OCI-LY1 (cell line): Measurements from ENCODE around the gene TST.

Experiments used
- H2AFZ ChIP-seq: fragments of 200-600 bp; sonication (generic), shearing (Covaris generic); 2 replicates; pipeline ENCODE4 v1.6.0; 2014; ENCODE audit warnings: antibody characterized with exemption, mild to moderate bottlenecking, low read length
- H3F3A ChIP-seq: fragments of 200-600 bp; sonication (generic), shearing (Covaris generic); 2 replicates; pipeline ENCODE4 v1.6.0; 2014; ENCODE audit warnings: mild to moderate bottlenecking, antibody characterized with exemption, low read length, moderate library complexity; ENCODE audit not compliant: insufficient read depth
- H3K27ac ChIP-seq: fragments of 200-600 bp; sonication (generic); 2 replicates; pipeline ENCODE4 v1.5.1; 2014; ENCODE audit warnings: low read length, mixed run types, mild to moderate bottlenecking, low read depth; ENCODE audit not compliant: poor library complexity, severe bottlenecking
- H3K27me3 ChIP-seq: fragments of 200-600 bp; sonication (generic); 2 replicates; pipeline ENCODE4 v1.6.0; 2014; ENCODE audit warnings: antibody characterized with exemption, mild to moderate bottlenecking, low read length, moderate library complexity; ENCODE audit not compliant: insufficient read depth
- H3K36me3 ChIP-seq: fragments of 200-600 bp; sonication (generic); 2 replicates; pipeline ENCODE4 v1.6.1; 2014; ENCODE audit warnings: mild to moderate bottlenecking, antibody characterized with exemption, low read length, moderate library complexity, mixed read lengths; ENCODE audit not compliant: insufficient read depth
- H3K4me1 ChIP-seq: fragments of 200-600 bp; sonication (generic); 2 replicates; pipeline ENCODE4 v1.5.1; 2014; ENCODE audit warnings: mild to moderate bottlenecking, low read length, moderate library complexity; ENCODE audit not compliant: insufficient read depth, severe bottlenecking
- H3K4me2 ChIP-seq: fragments of 200-600 bp; sonication (generic), shearing (Covaris generic); 2 replicates; pipeline ENCODE4 v1.6.1; 2014; ENCODE audit warnings: low read length
- H3K4me3 ChIP-seq: fragments of 200-600 bp; sonication (generic); 2 replicates; pipeline ENCODE4 v1.5.1; 2014; ENCODE audit warnings: low read length, low read depth, mild to moderate bottlenecking, mixed read lengths; ENCODE audit not compliant: poor library complexity, severe bottlenecking
- H3K79me2 ChIP-seq: fragments of 200-600 bp; shearing (Covaris generic); 2 replicates; pipeline ENCODE4 v1.6.1; 2016; ENCODE audit warnings: mixed run types, low read length, mixed read lengths; ENCODE audit not compliant: insufficient read depth
- H3K9ac ChIP-seq: fragments of 200-600 bp; sonication (generic), shearing (Covaris generic); 2 replicates; pipeline ENCODE4 v1.6.1; 2014; ENCODE audit warnings: mild to moderate bottlenecking, low read length, mixed read lengths
- H3K9me2 ChIP-seq: fragments of 200-600 bp; sonication (generic), shearing (Covaris generic); 2 replicates; pipeline ENCODE4 v1.6.1; 2014; ENCODE audit warnings: low read depth, mild to moderate bottlenecking, low read length, mixed read lengths
- H3K9me3 ChIP-seq: fragments of 200-600 bp; shearing (Covaris generic); 2 replicates; pipeline ENCODE4 v1.6.1; 2014; ENCODE audit warnings: low read length, mixed read lengths
- H4K20me1 ChIP-seq: fragments of 200-600 bp; sonication (generic), shearing (Covaris generic); 2 replicates; pipeline ENCODE4 v1.6.0; 2016; ENCODE audit warnings: mild to moderate bottlenecking, low read length; ENCODE audit not compliant: insufficient read depth
- CTCF ChIP-seq: fragments of 200-600 bp; sonication (generic), shearing (Covaris generic); IDR thresholded peaks from 2 replicates; pipeline ENCODE4 v1.5.1; 2017; ENCODE audit warnings: mild to moderate bottlenecking, antibody characterized with exemption, low read length, moderate library complexity, mixed read lengths
- EZH2 ChIP-seq: fragments of 200-600 bp; sonication (generic), shearing (Covaris generic); IDR thresholded peaks from 2 replicates; pipeline ENCODE4 v1.8.0; 2017; ENCODE audit warnings: borderline replicate concordance, mixed run types, mild to moderate bottlenecking, antibody characterized with exemption, low read length, moderate library complexity, mixed read lengths

TST gene

GRCh38 chr22:37058917-37059701 lies 39.9 kb upstream of the TST start:
- H3K27ac ChIP-seq: no peak overlapping the region
- TF ChIP-seq CTCF: no peak
- no peaks in the 10 kb centered on the region for H3K9me2 ChIP-seq
- no peak overlapping the region for H3K4me3 ChIP-seq
- H4K20me1 ChIP-seq: no peaks in the 10 kb centered on the region
- H3F3A ChIP-seq: no peaks in the 10 kb centered on the region
- no peak overlapping the region for H3K4me2 ChIP-seq
- H3K9me3 ChIP-seq: no peaks in the 10 kb centered on the region
- peaks cover 7% of the 10 kb centered on the region; the same call in 1 of the 2 replicates for H3K27me3 ChIP-seq
- no peaks in the 10 kb centered on the region for H3K36me3 ChIP-seq
- no peak overlapping the region for H3K9ac ChIP-seq
- H3K79me2 ChIP-seq: no peaks in the 10 kb centered on the region
- no peak overlapping the region for H2AFZ ChIP-seq
- no peaks in the 10 kb centered on the region for H3K4me1 ChIP-seq

GRCh38 chr22:37057796-37058510 lies 38.7 kb upstream of the TST start:
- Histone ChIP-seq H3K9ac (no peak overlapping the region), H3K9me3 (no peaks in the 10 kb centered on the region), H3K79me2 (no peaks in the 10 kb centered on the region), H3F3A (no peaks in the 10 kb centered on the region), H3K36me3 (no peaks in the 10 kb centered on the region), H3K4me3 (no peak overlapping the region), H3K4me1 (no peaks in the 10 kb centered on the region), H4K20me1 (no peaks in the 10 kb centered on the region), H3K27me3 (peaks cover 7% of the 10 kb centered on the region; the same call in 1 of the 2 replicates), H3K4me2 (no peak overlapping the region), H3K27ac (no peak overlapping the region), H2AFZ (no peak overlapping the region), H3K9me2 (no peaks in the 10 kb centered on the region)
- no peak for TF ChIP-seq CTCF
- TF ChIP-seq EZH2: no peak

GRCh38 chr22:37057226-37057625 lies 38.0 kb upstream of the TST start:
- no peak for TF ChIP-seq CTCF
- H3K36me3 ChIP-seq: no peaks in the 10 kb centered on the region
- H3K9ac ChIP-seq: no peak overlapping the region
- no peak overlapping the region for H3K4me3 ChIP-seq
- H4K20me1 ChIP-seq: no peaks in the 10 kb centered on the region
- H3F3A ChIP-seq: no peaks in the 10 kb centered on the region
- no peak overlapping the region for H3K27ac ChIP-seq
- peaks cover 3% of the 10 kb centered on the region for H3K4me1 ChIP-seq
- no peak overlapping the region for H3K4me2 ChIP-seq
- no peaks in the 10 kb centered on the region for H3K9me2 ChIP-seq
- H3K79me2 ChIP-seq: no peaks in the 10 kb centered on the region
- H3K27me3 ChIP-seq: peaks cover 12% of the 10 kb centered on the region; the same call in 1 of the 2 replicates
- H2AFZ ChIP-seq: no peak overlapping the region
- no peaks in the 10 kb centered on the region for H3K9me3 ChIP-seq
